Ascending aorta (tissue), 2 donors: Measurements from ENCODE around the gene EIF2A. TPM values are rescaled to one million over a fixed set of nuclear protein-coding genes. Genes with fewer than 3 reads are reported as not detected.

Source experiments
- DNase-seq, 2 donors: peaks; one replicate each; pipeline ENCODE4 v3.0.0-alpha.2; 2019; ENCODE audit warnings: low spot score in 2 of 2
- H3K27ac ChIP-seq, 2 donors: fragments of 200-600 bp; sonication (generic); one replicate each; pipeline ENCODE4 v1.5.1; 2016 to 2017; ENCODE audit warnings: mild to moderate bottlenecking in 1 of 2
- H3K27me3 ChIP-seq: fragments of 200-600 bp; sonication (generic); one replicate; pipeline ENCODE4 v1.5.1; 2017
- H3K36me3 ChIP-seq, 2 donors: fragments of 200-600 bp; sonication (generic); one replicate each; pipeline ENCODE4 v1.5.1; 2016
- H3K4me1 ChIP-seq, 2 donors: fragments of 200-600 bp; sonication (generic); one replicate each; pipeline ENCODE4 v1.5.1; 2016 to 2017; ENCODE audit warnings: mild to moderate bottlenecking in 1 of 2
- H3K4me3 ChIP-seq, 2 donors: fragments of 200-600 bp; sonication (generic); one replicate each; pipeline ENCODE4 v1.5.1; 2016 to 2017; ENCODE audit warnings: mild to moderate bottlenecking in 1 of 2
- H3K9me3 ChIP-seq, 2 donors: fragments of 200-600 bp; sonication (generic); one replicate each; pipeline ENCODE4 v1.5.1; 2016
- intact Hi-C: fragments of 100-400 bp; cut with DNase I; formaldehyde crosslinking; loops from one replicate; pipeline ENCODE4 v1.15.1; 2023
- total RNA-seq: library from RNA; depleted of rRNA; stranded (reverse); fragments of >200 nt; gene quantifications from one replicate; pipeline ENCODE4 v1.1.0, GENCODE V29; 2016
- TF ChIP-seq, protein P1 (sequence below), 3 experiments: fragments of 200-600 bp in 2 of 3; fragments of 450-650 bp in 1 of 3; sonication (generic) in 2 of 3; IDR thresholded peaks; one replicate each; pipeline ENCODE4 v1.5.1; 2016 to 2019; ENCODE audit warnings: antibody characterized with exemption in 3 of 3, mild to moderate bottlenecking in 1 of 3, moderate library complexity in 1 of 3

Gene EIF2A
- total RNA-seq, 1 donor from 2014 or later, result 83.2 TPM

DNA sequence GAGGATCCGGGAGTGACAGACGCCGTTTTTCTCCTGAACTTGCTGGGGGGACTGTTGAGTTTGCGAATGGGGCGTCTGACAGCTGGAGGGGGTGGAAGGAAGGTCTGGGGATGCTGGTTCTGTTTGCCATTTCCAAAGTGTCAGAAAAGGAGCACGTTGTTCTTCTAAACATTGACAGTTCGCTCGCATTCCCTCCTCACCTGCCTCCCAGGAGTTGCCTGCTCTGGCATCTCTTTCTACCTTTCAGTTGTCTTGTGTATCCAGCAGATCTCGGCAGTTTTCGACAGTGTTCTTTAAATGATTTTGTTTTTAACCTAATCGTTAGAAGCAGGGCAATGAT lies 57.4 kb downstream of the EIF2A start:
- no peaks in the 10 kb centered on the region for H3K27me3 ChIP-seq
- peaks cover 8 to 21% of the 10 kb centered on the region in 2 donors for H3K4me1 ChIP-seq
- H3K36me3 ChIP-seq, result peaks cover 0 to 2% of the 10 kb centered on the region in 2 donors
- DNase-seq, result no peak
- intact Hi-C loops, result loop anchor here (1.0 to 5.0 kb wide), 4 partner anchors 58 to 197 kb away; partner anchors contain the start of genes EIF2A, ERICH6, SERP1 and SIAH2
- H3K9me3 ChIP-seq, result no peaks in the 10 kb centered on the region
- peak overlapping the region; percentile 95 to 96 for H3K27ac ChIP-seq
- peak overlapping the region; percentile 80 to 83 for H3K4me3 ChIP-seq
- TF ChIP-seq, protein P1, sequence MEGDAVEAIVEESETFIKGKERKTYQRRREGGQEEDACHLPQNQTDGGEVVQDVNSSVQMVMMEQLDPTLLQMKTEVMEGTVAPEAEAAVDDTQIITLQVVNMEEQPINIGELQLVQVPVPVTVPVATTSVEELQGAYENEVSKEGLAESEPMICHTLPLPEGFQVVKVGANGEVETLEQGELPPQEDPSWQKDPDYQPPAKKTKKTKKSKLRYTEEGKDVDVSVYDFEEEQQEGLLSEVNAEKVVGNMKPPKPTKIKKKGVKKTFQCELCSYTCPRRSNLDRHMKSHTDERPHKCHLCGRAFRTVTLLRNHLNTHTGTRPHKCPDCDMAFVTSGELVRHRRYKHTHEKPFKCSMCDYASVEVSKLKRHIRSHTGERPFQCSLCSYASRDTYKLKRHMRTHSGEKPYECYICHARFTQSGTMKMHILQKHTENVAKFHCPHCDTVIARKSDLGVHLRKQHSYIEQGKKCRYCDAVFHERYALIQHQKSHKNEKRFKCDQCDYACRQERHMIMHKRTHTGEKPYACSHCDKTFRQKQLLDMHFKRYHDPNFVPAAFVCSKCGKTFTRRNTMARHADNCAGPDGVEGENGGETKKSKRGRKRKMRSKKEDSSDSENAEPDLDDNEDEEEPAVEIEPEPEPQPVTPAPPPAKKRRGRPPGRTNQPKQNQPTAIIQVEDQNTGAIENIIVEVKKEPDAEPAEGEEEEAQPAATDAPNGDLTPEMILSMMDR (IDR thresholded peaks at IDR 0.05), result no peak

DNA sequence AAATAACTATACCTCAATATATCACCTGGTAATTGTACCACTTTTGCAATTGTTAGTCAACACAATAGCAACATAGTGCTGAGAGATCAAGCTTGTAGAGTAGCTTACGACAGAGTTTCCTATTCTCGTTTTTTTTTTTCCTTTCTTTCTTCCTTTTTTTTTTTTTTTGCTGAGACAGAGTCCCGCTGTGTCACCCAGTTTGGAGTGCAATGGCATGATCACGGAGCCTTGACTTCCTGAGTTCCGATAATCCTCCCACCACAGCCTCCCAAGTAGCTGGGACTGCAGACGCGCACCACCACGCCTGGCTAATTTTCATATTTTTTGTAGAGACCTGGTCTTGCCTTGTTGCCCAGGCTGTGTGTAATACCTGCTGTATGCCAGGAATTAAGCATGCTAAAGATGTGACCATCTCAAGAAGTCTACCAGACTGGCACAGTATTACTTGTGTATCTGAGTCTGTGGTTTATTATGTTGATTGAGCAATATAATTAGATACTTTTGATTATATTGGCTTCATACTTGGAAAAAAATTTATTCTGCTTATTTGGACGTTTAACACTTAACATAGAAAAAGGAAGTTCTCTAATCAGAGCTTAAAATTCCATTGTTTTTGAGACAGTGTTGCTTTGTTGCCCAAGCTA lies 59.5 kb downstream of the EIF2A start:
- TF ChIP-seq, protein P1 (IDR thresholded peaks at IDR 0.05), result no peak
- DNase-seq, result no peak
- peaks cover 0 to 2% of the 10 kb centered on the region in 2 donors for H3K36me3 ChIP-seq
- H3K9me3 ChIP-seq, result no peaks in the 10 kb centered on the region
- H3K27me3 ChIP-seq, result no peaks in the 10 kb centered on the region
- peak overlapping the region in 1 of 2 donors; percentile 34 for H3K27ac ChIP-seq
- intact Hi-C loops, result no loop called here
- peaks cover 8 to 26% of the 10 kb centered on the region in 2 donors for H3K4me1 ChIP-seq
- no peak overlapping the region for H3K4me3 ChIP-seq

DNA sequence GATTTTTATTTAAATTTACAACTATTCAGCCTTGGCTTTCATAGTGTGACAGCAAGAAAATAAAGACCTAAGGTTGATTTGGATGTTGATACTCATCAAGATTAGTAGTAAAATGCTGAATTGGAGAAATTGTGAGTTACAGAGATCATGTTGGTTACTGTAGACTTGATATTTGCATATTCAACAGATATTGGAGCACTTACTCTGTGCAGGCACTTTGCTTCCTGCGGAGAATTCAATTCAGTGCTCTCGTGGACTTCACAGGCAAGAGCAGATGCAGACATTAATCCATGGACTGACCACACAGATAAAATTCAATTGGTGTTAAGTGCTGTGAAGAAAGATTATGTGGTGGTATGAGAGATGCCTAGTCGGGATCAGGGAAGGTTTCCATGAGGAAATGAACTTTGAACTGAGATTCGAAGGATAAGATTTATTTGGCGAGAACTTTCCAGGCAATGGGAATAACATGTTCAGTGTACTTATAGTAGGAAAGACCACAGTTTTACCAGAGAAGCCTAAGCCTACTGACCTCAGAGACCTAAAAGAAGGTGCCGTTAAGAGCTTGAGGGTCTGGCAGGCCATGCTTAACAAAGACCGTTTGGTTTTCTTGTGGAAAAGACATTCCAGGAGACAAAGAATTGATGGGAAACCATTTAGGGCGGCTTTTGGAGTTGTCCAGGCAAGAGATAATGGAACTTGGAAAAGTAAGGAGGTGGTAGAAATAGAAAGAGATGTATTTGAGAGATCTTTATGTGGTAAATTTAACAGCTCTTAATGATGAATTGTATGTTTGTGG lies 60.9 kb downstream of the EIF2A start:
- TF ChIP-seq, protein P1 (IDR thresholded peaks at IDR 0.05), result no peak
- no peak for DNase-seq
- H3K27ac ChIP-seq, result no peak overlapping the region
- H3K4me3 ChIP-seq, result no peak overlapping the region
- H3K4me1 ChIP-seq, result peaks cover 8 to 24% of the 10 kb centered on the region in 2 donors
- no peaks in the 10 kb centered on the region for H3K9me3 ChIP-seq
- H3K27me3 ChIP-seq, result no peaks in the 10 kb centered on the region
- intact Hi-C loops, result no loop called here
- peaks cover 3 to 10% of the 10 kb centered on the region in 2 donors for H3K36me3 ChIP-seq

DNA sequence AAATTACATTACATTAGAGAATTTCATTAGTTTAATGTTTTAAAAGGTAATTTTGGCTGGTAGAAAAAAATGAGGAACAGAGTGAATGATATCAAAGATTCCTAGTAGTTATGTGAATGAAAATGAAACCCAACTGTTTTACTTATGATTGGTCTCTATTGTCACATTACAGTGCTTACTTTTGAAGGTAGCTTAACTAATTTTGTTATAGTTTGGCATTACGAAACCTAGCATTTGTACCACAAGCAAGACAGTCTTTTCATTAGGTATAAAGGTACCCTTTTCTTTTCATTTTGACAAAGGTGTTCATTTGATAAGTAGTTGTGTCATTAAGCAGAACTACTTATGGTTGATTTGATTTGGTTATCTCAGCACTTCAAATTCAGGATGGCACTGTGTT lies 63.4 kb downstream of the EIF2A start:
- Histone ChIP-seq H3K9me3 (no peaks in the 10 kb centered on the region), H3K4me1 (peaks cover 0 to 13% of the 10 kb centered on the region in 2 donors), H3K27me3 (no peaks in the 10 kb centered on the region), H3K36me3 (peaks cover 3 to 10% of the 10 kb centered on the region in 2 donors), H3K27ac (no peak overlapping the region), H3K4me3 (no peak overlapping the region)
- intact Hi-C loops, result no loop called here
- TF ChIP-seq, protein P1 (IDR thresholded peaks at IDR 0.05), result no peak
- no peak for DNase-seq

DNA sequence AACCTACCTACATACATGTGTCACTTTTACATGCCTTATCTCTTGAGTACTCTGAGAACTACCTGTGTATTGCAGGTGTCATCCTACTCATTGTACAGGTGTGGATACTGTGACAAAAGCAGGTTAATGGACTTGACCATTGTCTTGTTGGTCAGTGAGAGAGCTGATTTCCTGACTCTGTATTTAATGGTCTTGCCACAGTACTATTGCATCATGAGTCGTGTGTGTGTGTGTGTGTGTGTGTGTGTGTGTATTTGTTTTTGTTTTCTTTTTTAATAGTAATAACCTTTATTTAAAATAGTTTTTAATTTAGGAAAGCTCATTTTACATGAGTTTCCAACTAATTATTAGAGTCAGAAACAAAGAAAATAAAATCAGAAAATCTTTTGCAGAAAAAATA lies 64.2 kb downstream of the EIF2A start:
- TF ChIP-seq, protein P1 (IDR thresholded peaks at IDR 0.05), result no peak
- H3K27ac ChIP-seq, result no peak overlapping the region
- no peaks in the 10 kb centered on the region for H3K9me3 ChIP-seq
- H3K4me3 ChIP-seq, result no peak overlapping the region
- intact Hi-C loops, result no loop called here
- H3K36me3 ChIP-seq, result peaks cover 3 to 10% of the 10 kb centered on the region in 2 donors
- H3K27me3 ChIP-seq, result no peaks in the 10 kb centered on the region
- H3K4me1 ChIP-seq, result peaks cover 0 to 6% of the 10 kb centered on the region in 2 donors
- no peak for DNase-seq
